ENCODE data around the gene EXOSC10. TPM values are rescaled to one million over a fixed set of nuclear protein-coding genes. Genes with fewer than 3 reads are reported as not detected.

EXOSC10 gene
- 100 to 1,000 TPM in 1 of 5 donors, 10 to 100 TPM in 4; 15.1 to 118 (median 38.3) TPM for total RNA-seq
- polyA plus RNA-seq = 10 to 100 TPM; 21.6 to 43.2 (median 23.2) TPM
- long read RNA-seq, donor 1, partial matches to known transcripts = 5 of 7 reads
- long read RNA-seq, donor 1, other reads (novel, unspliced or antisense) = 0 of 7 reads
- long read RNA-seq, donor 2, partial matches to known transcripts = 7 of 11 reads
- long read RNA-seq, donor 2, other reads (novel, unspliced or antisense) = 0 of 11 reads
- long read RNA-seq, donor 3, partial matches to known transcripts = 12 of 12 reads
- long read RNA-seq, donor 3, other reads (novel, unspliced or antisense) = 0 of 12 reads
- long read RNA-seq, donor 4 = 0 reads
- long read RNA-seq, donor 5, partial matches to known transcripts = 6 of 8 reads
- long read RNA-seq, donor 5, other reads (novel, unspliced or antisense) = 0 of 8 reads
- long read RNA-seq, donor 6 = 0 reads
- long read RNA-seq, donor 7, partial matches to known transcripts = 12 of 14 reads
- long read RNA-seq, donor 7, other reads (novel, unspliced or antisense) = 0 of 14 reads
- long read RNA-seq, donor 8, partial matches to known transcripts = 12 of 18 reads
- long read RNA-seq, donor 8, other reads (novel, unspliced or antisense) = 0 of 18 reads
- long read RNA-seq, donor 9, partial matches to known transcripts = 6 of 6 reads
- long read RNA-seq, donor 9, other reads (novel, unspliced or antisense) = 0 of 6 reads
- long read RNA-seq, donor 10, partial matches to known transcripts = 0 of 1 reads
- long read RNA-seq, donor 10, other reads (novel, unspliced or antisense) = 0 of 1 reads

- Histone ChIP-seq H3K27ac (peak within 1 kb of the TSS; percentile 85 to 91 (median 88)), H3K4me1 (peaks cover 14 to 18% (median 18%) of the 10 kb centered on the region in 4 donors), H3K4me3 (peak within 1 kb of the TSS; percentile 88 to 99 (median 96)), H3K27me3 (no peaks in the 10 kb centered on the region), H3K36me3 (peaks cover 23 to 33% (median 31%) of the 10 kb centered on the region in 4 donors), H3K9me3 (no peaks in the 10 kb centered on the region)
- peak; percentile 96 to 98 for DNase-seq
- intact Hi-C loops (cut with DNase I; ENCODE audit: low total_unique reads) = no loop called here
- WGBS, 5 donors = 0 to 1% (median 1%) methylated on average over 52 to 78 of the region's 78 CpGs
- TF ChIP-seq POLR2A (IDR thresholded peaks at IDR 0.05) = no peak
- TF ChIP-seq POLR2AphosphoS5 (IDR thresholded peaks at IDR 0.05) = peak; percentile 55 to 86 (median 64)
- no peak for TF ChIP-seq EP300 (IDR thresholded peaks at IDR 0.05)
- no peak for TF ChIP-seq CTCF (IDR thresholded peaks at IDR 0.05)
Observed at GRCh38 chr1:11099310-11100148, at the start of gene EXOSC10. Gene EXOSC10 (minus strand): TSS chr1:11099869. CDS start chr1:11099831, 38 bp downstream.

GRCh38 chr1:11147197-11147770 is 47.6 kb upstream of the EXOSC10 start:
- Histone ChIP-seq H3K4me1 (peaks cover 0 to 11% (median 2%) of the 10 kb centered on the region in 4 donors), H3K27me3 (no peaks in the 10 kb centered on the region), H3K9me3 (no peaks in the 10 kb centered on the region), H3K36me3 (peaks cover 57 to 100% (median 95%) of the 10 kb centered on the region in 4 donors), H3K4me3 (no peak overlapping the region), H3K27ac (no peak overlapping the region)
- DNase-seq = no peak
- WGBS, 5 donors = 82 to 91% (median 88%) methylated on average over 4 of the region's 4 CpGs
- TF ChIP-seq CTCF (IDR thresholded peaks at IDR 0.05) = no peak
- no peak for TF ChIP-seq POLR2A (IDR thresholded peaks at IDR 0.05)
- no peak for TF ChIP-seq POLR2AphosphoS5 (IDR thresholded peaks at IDR 0.05)
- no peak for TF ChIP-seq EP300 (IDR thresholded peaks at IDR 0.05)
- intact Hi-C loops (cut with DNase I; ENCODE audit: low total_unique reads) = no loop called here

GRCh38 chr1:11145741-11146140 is 46.1 kb upstream of the EXOSC10 start:
- H3K27me3 ChIP-seq = no peaks in the 10 kb centered on the region
- TF ChIP-seq POLR2A (IDR thresholded peaks at IDR 0.05) = no peak
- no peak for TF ChIP-seq POLR2AphosphoS5 (IDR thresholded peaks at IDR 0.05)
- no peak for TF ChIP-seq CTCF (IDR thresholded peaks at IDR 0.05)
- TF ChIP-seq EP300 (IDR thresholded peaks at IDR 0.05) = no peak
- peaks cover 0 to 5% (median 0%) of the 10 kb centered on the region in 4 donors for H3K4me1 ChIP-seq
- H3K4me3 ChIP-seq = no peak overlapping the region
- 94 to 99% (median 95%) methylated on average over 5 to 6 of the region's 6 CpGs for WGBS, 5 donors
- no peak for DNase-seq
- no peaks in the 10 kb centered on the region for H3K9me3 ChIP-seq
- H3K27ac ChIP-seq = no peak overlapping the region
- peaks cover 57 to 99% (median 95%) of the 10 kb centered on the region in 4 donors for H3K36me3 ChIP-seq
- intact Hi-C loops (cut with DNase I; ENCODE audit: low total_unique reads) = no loop called here

Data from stomach (tissue), 19 donors.